Transverse colon (tissue), 4 donors: ENCODE measurements around the gene FGFR2.

Experiments
- CTCF ChIP-seq, 5 experiments: fragments of 200-600 bp in 3 of 5; fragments of 450-650 bp in 2 of 5; sonication (generic) in 3 of 5; IDR thresholded peaks; 1 replicate in 2 of 5; 2 replicates in 3 of 5; pipeline ENCODE4 v1.5.1; 2016 to 2017; ENCODE audit warnings: antibody characterized with exemption in 5 of 5, inconsistent platforms in 3 of 5, mild to moderate bottlenecking in 2 of 5, moderate library complexity in 1 of 5
- POLR2A ChIP-seq: fragments of 450-650 bp; IDR thresholded peaks from one replicate; pipeline ENCODE4 v1.6.1; 2016; ENCODE audit warnings: antibody characterized with exemption, mild to moderate bottlenecking, moderate library complexity
- POLR2AphosphoS5 ChIP-seq, 3 donors: sonication (generic); formaldehyde crosslinking; IDR thresholded peaks; one replicate each; pipeline ENCODE4 v1.6.1; 2016; ENCODE audit warnings: antibody characterized with exemption in 3 of 3

- TF ChIP-seq CTCF (IDR thresholded peaks at IDR 0.05) (no peak), POLR2AphosphoS5 (IDR thresholded peaks at IDR 0.05) (no peak), POLR2A (no peak)
These were observed 4.2 kb downstream of the FGFR2 start for GRCh38 chr10:121594076-121594475.
